Panc1 (cell line): Measurements from ENCODE around the gene TDO2.

Source experiments
- CTCF ChIP-seq: fragments of 450-650 bp; IDR thresholded peaks from 2 replicates; pipeline ENCODE4 v1.5.1; 2017; ENCODE audit warnings: mild to moderate bottlenecking
- SIN3A ChIP-seq: IDR thresholded peaks from 2 replicates; pipeline ENCODE4 v1.6.1; 2012; ENCODE audit warnings: low read depth, mild to moderate bottlenecking, low read length, moderate library complexity, borderline replicate concordance; ENCODE audit not compliant: insufficient read depth

- TF ChIP-seq CTCF (no peak), SIN3A (no peak)
These were observed 3.1 kb upstream of the TDO2 start for GRCh38 chr4:155900381-155900780.
